Muscle layer of duodenum (tissue), 2 donors: ENCODE results near the gene RARG.

Experiments used
- H3K27ac ChIP-seq: one replicate; pipeline ENCODE4 v1.7.0; 2013; ENCODE audit warnings: mild to moderate bottlenecking, low read length
- H3K27me3 ChIP-seq: one replicate; pipeline ENCODE4 v1.7.0; 2013; ENCODE audit warnings: low read depth, mild to moderate bottlenecking, control low read depth, low read length
- H3K36me3 ChIP-seq, 2 donors: one replicate each; pipeline ENCODE4 v1.7.0; 2013; ENCODE audit warnings: low read length in 2 of 2, control low read depth in 1 of 2, mild to moderate bottlenecking in 1 of 2; ENCODE audit not compliant: insufficient read depth in 2 of 2, control insufficient read depth in 1 of 2
- H3K4me1 ChIP-seq, 2 donors: one replicate each; pipeline ENCODE4 v1.7.0; 2013; ENCODE audit warnings: low read length in 2 of 2, mild to moderate bottlenecking in 2 of 2, control low read depth in 1 of 2, moderate library complexity in 1 of 2; ENCODE audit not compliant: insufficient read depth in 2 of 2, control insufficient read depth in 1 of 2
- H3K4me3 ChIP-seq, 2 donors: one replicate each; pipeline ENCODE4 v1.7.0; 2013; ENCODE audit warnings: low read length in 2 of 2, low read depth in 1 of 2, mild to moderate bottlenecking in 1 of 2
- H3K9me3 ChIP-seq, 2 donors: one replicate each; pipeline ENCODE4 v1.7.0; 2013; ENCODE audit warnings: low read length in 2 of 2, control low read depth in 1 of 2, mild to moderate bottlenecking in 1 of 2; ENCODE audit not compliant: control insufficient read depth in 1 of 2
- donor health status: healthy.

RARG gene

DNA sequence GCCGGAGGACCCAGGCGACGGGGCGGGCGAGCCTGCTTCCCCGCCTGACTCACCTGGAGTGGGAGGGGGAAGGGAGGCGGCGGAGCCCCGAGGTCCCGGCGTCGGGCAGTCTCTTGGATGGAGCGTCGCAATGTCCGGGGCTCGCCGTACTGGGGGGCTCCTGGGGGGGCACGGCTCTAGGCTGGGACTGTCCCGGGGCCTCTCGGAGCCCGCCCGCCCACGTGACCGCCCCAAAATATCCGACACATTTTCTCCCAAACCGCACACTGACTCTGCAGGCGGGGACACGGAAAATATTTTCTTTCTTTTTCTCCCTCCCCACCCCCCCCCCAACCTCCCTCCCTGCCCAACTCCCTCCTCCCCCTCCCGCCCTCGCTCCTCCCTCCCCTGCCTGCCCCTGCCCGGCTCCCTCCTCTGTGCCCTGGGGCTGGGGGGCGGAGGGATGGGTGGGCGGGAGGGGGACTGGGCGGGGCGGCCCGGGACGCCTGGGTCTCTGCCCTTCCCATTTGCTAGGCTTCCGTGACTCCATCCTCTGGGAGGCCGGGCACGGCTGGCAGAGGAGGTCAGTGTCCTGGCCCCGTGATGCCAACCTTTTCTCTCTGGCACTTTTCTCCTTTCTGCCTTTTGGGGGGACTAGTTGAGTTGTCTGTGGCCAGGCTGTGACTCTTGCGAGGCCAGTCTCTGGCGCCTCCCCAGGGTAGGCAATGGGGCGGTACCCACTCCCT lies at the start of gene RARG:
Gene RARG, minus strand, starts transcription at position 289 of the 725 bp plus-strand sequence. CDS start 4,664 bp downstream, outside the sequence.
- Histone ChIP-seq H3K27me3 (no peaks in the 10 kb centered on the region), H3K4me1 (peaks cover 12 to 45% of the 10 kb centered on the region in 2 donors), H3K27ac (peak within 1 kb of the TSS; percentile 63), H3K9me3 (no peaks in the 10 kb centered on the region), H3K36me3 (peaks cover 0 to 10% of the 10 kb centered on the region in 2 donors), H3K4me3 (peak within 1 kb of the TSS; percentile 68 to 76)

DNA sequence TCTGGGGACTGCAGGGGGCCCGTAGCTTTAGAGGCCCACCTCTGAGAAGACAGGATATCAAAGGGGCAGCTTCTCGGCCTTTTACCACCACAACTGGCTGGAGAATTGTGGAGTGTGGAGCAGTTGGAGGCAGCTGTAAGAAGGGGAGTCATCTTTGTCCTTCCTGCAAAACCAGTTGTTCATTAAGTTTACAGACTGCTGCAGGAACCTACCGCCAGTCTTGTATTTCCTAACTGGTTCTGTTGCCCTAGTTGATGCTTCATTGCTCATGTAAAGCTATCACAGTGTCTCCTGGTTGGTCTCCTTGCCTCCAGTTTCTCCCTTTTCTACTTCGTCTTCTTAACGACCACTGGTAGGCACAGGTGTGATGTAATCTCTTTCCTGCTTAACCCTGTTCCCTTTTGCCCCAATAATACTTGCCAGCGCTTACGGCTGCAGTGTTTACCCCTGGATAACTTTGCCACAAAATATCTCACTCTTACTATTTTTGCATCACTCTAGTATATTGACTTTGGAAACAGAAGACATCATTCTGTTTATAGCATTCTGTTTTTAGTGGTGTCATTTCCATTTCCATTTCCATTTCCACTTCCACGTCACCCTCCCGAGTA lies 48.0 kb upstream of the RARG start:
- Histone ChIP-seq H3K27ac (no peak overlapping the region), H3K36me3 (no peaks in the 10 kb centered on the region), H3K4me3 (no peak overlapping the region), H3K27me3 (no peaks in the 10 kb centered on the region), H3K4me1 (no peaks in the 10 kb centered on the region), H3K9me3 (no peaks in the 10 kb centered on the region)

- no peaks in the 10 kb centered on the region for H3K9me3 ChIP-seq
- H3K27ac ChIP-seq = no peak overlapping the region
- no peak overlapping the region for H3K4me3 ChIP-seq
- H3K36me3 ChIP-seq = no peaks in the 10 kb centered on the region
- H3K4me1 ChIP-seq = no peaks in the 10 kb centered on the region
- no peaks in the 10 kb centered on the region for H3K27me3 ChIP-seq
Measured at GRCh38 chr12:53279283-53279869, 47.4 kb upstream of the RARG start.

GRCh38 chr12:53277981-53278380 lies 46.0 kb upstream of the RARG start:
- no peak overlapping the region for H3K4me3 ChIP-seq
- no peaks in the 10 kb centered on the region for H3K27me3 ChIP-seq
- H3K4me1 ChIP-seq = no peaks in the 10 kb centered on the region
- no peak overlapping the region for H3K27ac ChIP-seq
- no peaks in the 10 kb centered on the region for H3K36me3 ChIP-seq
- H3K9me3 ChIP-seq = no peaks in the 10 kb centered on the region

DNA sequence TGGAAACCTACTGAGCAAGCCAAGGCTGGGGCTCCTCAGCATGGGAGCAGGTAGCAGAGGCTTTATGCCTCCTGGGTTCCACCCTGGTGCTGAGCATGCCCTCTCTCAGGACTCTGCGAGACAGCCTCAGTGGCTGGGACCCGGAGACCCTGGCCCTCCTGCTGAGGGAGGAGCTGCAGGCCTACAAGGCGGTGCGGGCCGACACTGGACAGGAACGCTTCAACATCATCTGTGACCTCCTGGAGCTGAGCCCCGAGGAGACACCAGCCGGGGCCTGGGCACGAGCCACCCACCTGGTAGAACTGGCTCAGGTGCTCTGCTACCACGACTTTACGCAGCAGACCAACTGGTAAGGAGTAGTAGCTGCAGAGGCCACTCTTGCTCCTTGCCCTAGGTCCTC lies 44.5 kb upstream of the RARG start:
- Histone ChIP-seq H3K27me3 (no peaks in the 10 kb centered on the region), H3K27ac (no peak overlapping the region), H3K9me3 (no peaks in the 10 kb centered on the region), H3K36me3 (no peaks in the 10 kb centered on the region), H3K4me3 (no peak overlapping the region), H3K4me1 (no peaks in the 10 kb centered on the region)

GRCh38 chr12:53274445-53274844 lies 42.4 kb upstream of the RARG start:
- no peaks in the 10 kb centered on the region for H3K4me1 ChIP-seq
- H3K4me3 ChIP-seq = no peak overlapping the region
- H3K9me3 ChIP-seq = no peaks in the 10 kb centered on the region
- no peaks in the 10 kb centered on the region for H3K27me3 ChIP-seq
- no peaks in the 10 kb centered on the region for H3K36me3 ChIP-seq
- no peak overlapping the region for H3K27ac ChIP-seq

DNA sequence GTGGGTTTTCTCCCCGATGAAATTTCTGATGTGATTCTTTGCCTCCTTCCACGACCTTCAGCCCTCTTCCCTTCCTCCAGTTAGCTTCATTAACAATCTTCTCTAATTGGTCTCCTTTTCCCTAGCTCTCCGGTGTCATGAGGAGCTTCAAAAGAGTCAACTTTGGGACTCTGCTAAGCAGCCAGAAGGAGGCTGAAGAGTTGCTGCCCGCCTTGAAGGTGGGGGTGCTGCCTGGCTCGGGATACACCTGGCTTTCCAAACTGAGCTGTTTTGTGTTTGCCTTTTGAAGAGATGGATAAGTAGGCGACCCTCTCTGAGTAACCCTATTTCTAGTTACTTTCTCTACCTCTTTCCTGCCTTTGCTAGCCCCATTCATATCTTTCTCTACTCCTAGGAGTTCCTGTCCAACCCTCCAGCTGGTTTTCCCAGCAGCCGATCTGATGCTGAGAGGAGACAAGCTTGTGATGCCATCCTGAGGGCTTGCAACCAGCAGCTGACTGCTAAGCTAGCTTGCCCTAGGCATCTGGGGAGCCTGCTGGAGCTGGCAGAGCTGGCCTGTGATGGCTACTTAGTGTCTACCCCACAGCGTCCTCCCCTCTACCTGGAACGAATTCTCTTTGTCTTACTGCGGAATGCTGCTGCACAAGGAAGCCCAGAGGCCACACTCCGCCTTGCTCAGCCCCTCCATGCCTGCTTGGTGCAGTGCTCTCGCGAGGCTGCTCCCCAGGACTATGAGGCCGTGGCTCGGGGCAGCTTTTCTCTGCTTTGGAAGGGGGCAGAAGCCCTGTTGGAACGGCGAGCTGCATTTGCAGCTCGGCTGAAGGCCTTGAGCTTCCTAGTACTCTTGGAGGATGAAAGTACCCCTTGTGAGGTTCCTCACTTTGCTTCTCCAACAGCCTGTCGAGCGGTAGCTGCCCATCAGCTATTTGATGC lies 36.9 kb upstream of the RARG start:
- Histone ChIP-seq H3K27ac (peak overlapping the region; percentile 45), H3K4me3 (peak overlapping the region; percentile 80 to 85), H3K27me3 (no peaks in the 10 kb centered on the region), H3K4me1 (peaks cover 0 to 8% of the 10 kb centered on the region in 2 donors), H3K9me3 (no peaks in the 10 kb centered on the region), H3K36me3 (no peaks in the 10 kb centered on the region)

GRCh38 chr12:53267999-53268629 lies 36.1 kb upstream of the RARG start, which contains the start of gene ESPL1:
Gene ESPL1, plus strand, starts transcription at chr12:53268299. Its CDS starts 468 bp downstream, at chr12:53268767.
- peak within 1 kb of the TSS; percentile 45 for H3K27ac ChIP-seq
- peak within 1 kb of the TSS; percentile 80 to 85 for H3K4me3 ChIP-seq
- H3K9me3 ChIP-seq = no peaks in the 10 kb centered on the region
- H3K36me3 ChIP-seq = no peaks in the 10 kb centered on the region
- H3K4me1 ChIP-seq = peaks cover 0 to 8% of the 10 kb centered on the region in 2 donors
- H3K27me3 ChIP-seq = no peaks in the 10 kb centered on the region

GRCh38 chr12:53267306-53267998 lies 35.4 kb upstream of the RARG start:
- Histone ChIP-seq H3K4me1 (peaks cover 0 to 8% of the 10 kb centered on the region in 2 donors), H3K4me3 (peak overlapping the region; percentile 80 to 85), H3K27me3 (no peaks in the 10 kb centered on the region), H3K27ac (peak overlapping the region; percentile 45), H3K36me3 (no peaks in the 10 kb centered on the region), H3K9me3 (no peaks in the 10 kb centered on the region)

GRCh38 chr12:53265783-53266182 lies 33.8 kb upstream of the RARG start:
- no peaks in the 10 kb centered on the region for H3K27me3 ChIP-seq
- no peaks in the 10 kb centered on the region for H3K9me3 ChIP-seq
- no peak overlapping the region for H3K4me3 ChIP-seq
- no peaks in the 10 kb centered on the region for H3K36me3 ChIP-seq
- peaks cover 0 to 8% of the 10 kb centered on the region in 2 donors for H3K4me1 ChIP-seq
- H3K27ac ChIP-seq = no peak overlapping the region
